ENCODE data around the gene OXCT2. TPM values are rescaled to one million over a fixed set of nuclear protein-coding genes. Genes with fewer than 3 reads are reported as not detected.
"Not testable (repeated sequence)": the region's sequence is repeated elsewhere in the genome, so short reads cannot be mapped to it uniquely, and the experiment has no call there.

The OXCT2 gene
- total RNA-seq, 2 donors from 2014 or later = 3.4 to 4.1 TPM

DNA sequence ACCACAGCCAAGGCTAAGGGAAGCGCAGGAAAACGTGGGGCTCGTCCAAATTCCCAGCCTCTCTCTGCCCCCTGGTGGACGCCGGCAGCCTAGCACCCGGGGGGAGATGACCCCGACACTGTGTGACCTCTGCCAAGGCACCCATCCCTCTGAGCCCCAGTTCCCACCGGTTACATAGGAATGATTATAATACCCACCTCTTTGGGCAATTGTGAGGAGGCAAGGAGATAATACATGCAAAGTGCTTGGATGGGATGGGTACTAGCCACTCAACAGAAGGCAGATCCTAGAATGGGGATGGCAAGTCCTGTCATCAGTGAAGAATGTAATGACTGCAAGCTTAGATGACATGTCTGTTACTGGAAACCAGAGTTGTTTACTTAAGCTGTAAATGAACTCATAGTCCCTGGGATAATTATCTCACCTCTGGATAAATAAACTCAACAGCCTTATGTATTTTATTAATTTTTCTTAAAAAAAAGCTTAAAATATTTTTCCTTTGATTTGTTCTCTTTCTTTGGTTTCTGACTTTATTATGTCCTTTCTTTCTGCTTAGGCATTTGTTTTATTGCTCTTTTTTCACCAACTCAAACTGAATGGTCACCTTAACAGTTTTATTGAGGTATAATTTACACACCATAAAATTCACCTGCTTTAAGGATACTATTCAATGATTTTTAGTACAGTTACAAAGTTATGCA is 28.8 kb upstream of the OXCT2 start:
- peak; percentile 78 for TF ChIP-seq CTCF (IDR thresholded peaks at IDR 0.05)
- DNase-seq (ENCODE audit: low spot score) (no peak), ATAC-seq (ENCODE audit: insufficient number of reproducible peaks, low FRiP score, low read depth) (no peak)
- H3K36me3 ChIP-seq = no peaks in the 10 kb centered on the region
- H3K4me1 ChIP-seq (ENCODE audit: control insufficient read depth in 1 of 2, low read depth in 2 of 2) = peaks cover 0 to 4% of the 10 kb centered on the region in 2 donors
- H3K9me3 ChIP-seq = no peaks in the 10 kb centered on the region
- peak overlapping the region; percentile 16 for H3K4me3 ChIP-seq
- no peak overlapping the region for H3K27ac ChIP-seq
- no peaks in the 10 kb centered on the region for H3K27me3 ChIP-seq (replicated peaks; ENCODE audit: insufficient read depth)

GRCh38 chr1:39798859-39799769 is 28.0 kb upstream of the OXCT2 start:
- peak overlapping the region; percentile 16 for H3K4me3 ChIP-seq
- H3K27ac ChIP-seq; H3K4me1 ChIP-seq (ENCODE audit: control insufficient read depth in 1 of 2, low read depth in 2 of 2); H3K9me3 ChIP-seq; H3K27me3 ChIP-seq (replicated peaks; ENCODE audit: insufficient read depth); H3K36me3 ChIP-seq; ATAC-seq (ENCODE audit: insufficient number of reproducible peaks, low FRiP score, low read depth): not testable (repeated sequence)
- peak; percentile 28 for DNase-seq (ENCODE audit: low spot score)

GRCh38 chr1:39795651-39796050 is 24.5 kb upstream of the OXCT2 start:
- no peak overlapping the region for H3K27ac ChIP-seq
- H3K36me3 ChIP-seq = no peaks in the 10 kb centered on the region
- ATAC-seq (ENCODE audit: insufficient number of reproducible peaks, low FRiP score, low read depth) (no peak), DNase-seq (ENCODE audit: low spot score) (no peak)
- no peak overlapping the region for H3K4me3 ChIP-seq
- no peak for TF ChIP-seq CTCF (IDR thresholded peaks at IDR 0.05)
- H3K27me3 ChIP-seq (replicated peaks; ENCODE audit: insufficient read depth) = no peaks in the 10 kb centered on the region
- H3K4me1 ChIP-seq (ENCODE audit: control insufficient read depth in 1 of 2, low read depth in 2 of 2) = peaks cover 0 to 4% of the 10 kb centered on the region in 2 donors
- no peaks in the 10 kb centered on the region for H3K9me3 ChIP-seq

DNA sequence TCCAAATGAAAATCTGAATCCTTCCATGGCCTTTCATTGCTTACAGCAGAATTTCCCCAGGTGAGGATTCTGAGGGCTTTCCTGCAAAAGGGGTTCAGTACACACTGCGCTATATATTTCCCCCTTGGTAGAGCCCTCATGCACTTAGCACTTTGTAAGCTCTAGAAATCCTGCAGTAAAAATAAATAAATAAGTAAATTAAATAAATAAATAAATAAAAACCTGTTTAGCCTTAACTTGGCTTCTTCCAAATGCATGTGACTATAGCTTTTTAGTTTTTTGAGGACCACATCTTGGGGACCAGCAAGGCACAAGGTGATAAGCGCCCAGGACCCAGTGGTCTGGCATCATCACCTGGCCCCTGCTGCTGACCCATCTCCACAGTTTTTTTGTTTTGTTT is 20.7 kb upstream of the OXCT2 start:
- Histone ChIP-seq H3K9me3 (no peaks in the 10 kb centered on the region), H3K4me3 (no peak overlapping the region), H3K36me3 (no peaks in the 10 kb centered on the region), H3K27ac (no peak overlapping the region), H3K27me3 (replicated peaks; ENCODE audit: insufficient read depth) (no peaks in the 10 kb centered on the region), H3K4me1 (ENCODE audit: control insufficient read depth in 1 of 2, low read depth in 2 of 2) (peaks cover 0 to 5% of the 10 kb centered on the region in 2 donors)
- no peak for DNase-seq (ENCODE audit: low spot score)
- no peak for ATAC-seq (ENCODE audit: insufficient number of reproducible peaks, low FRiP score, low read depth)
- TF ChIP-seq CTCF (IDR thresholded peaks at IDR 0.05) = no peak

GRCh38 chr1:39789571-39790110 is 18.5 kb upstream of the OXCT2 start:
- H3K27ac ChIP-seq = no peak overlapping the region
- H3K9me3 ChIP-seq = no peaks in the 10 kb centered on the region
- ATAC-seq (ENCODE audit: insufficient number of reproducible peaks, low FRiP score, low read depth) = no peak
- peaks cover 0 to 5% of the 10 kb centered on the region in 2 donors for H3K4me1 ChIP-seq (ENCODE audit: control insufficient read depth in 1 of 2, low read depth in 2 of 2)
- no peak for DNase-seq (ENCODE audit: low spot score)
- peak overlapping the region; percentile 70 for H3K4me3 ChIP-seq
- no peak for TF ChIP-seq CTCF (IDR thresholded peaks at IDR 0.05)
- H3K36me3 ChIP-seq = no peaks in the 10 kb centered on the region
- H3K27me3 ChIP-seq (replicated peaks; ENCODE audit: insufficient read depth) = no peaks in the 10 kb centered on the region

Measured in thoracic aorta (tissue), 2 donors.